GM18907 (cell line): ENCODE data around the gene OBSCN.
"Not testable (repeated sequence)": the region's sequence is repeated elsewhere in the genome, so short reads cannot be mapped to it uniquely, and the experiment has no call there.

Experiments
- ATAC-seq: cut with Tn5 transposase; IDR thresholded peaks from one replicate; pipeline ENCODE4 v1.9.1; 2021; ENCODE audit warnings: mild to moderate bottlenecking, moderate library complexity; ENCODE audit not compliant: unreplicated experiment

OBSCN gene

GRCh38 chr1:228256626-228257375 is 49.0 kb downstream of the OBSCN start:
- ATAC-seq, result no peak

DNA sequence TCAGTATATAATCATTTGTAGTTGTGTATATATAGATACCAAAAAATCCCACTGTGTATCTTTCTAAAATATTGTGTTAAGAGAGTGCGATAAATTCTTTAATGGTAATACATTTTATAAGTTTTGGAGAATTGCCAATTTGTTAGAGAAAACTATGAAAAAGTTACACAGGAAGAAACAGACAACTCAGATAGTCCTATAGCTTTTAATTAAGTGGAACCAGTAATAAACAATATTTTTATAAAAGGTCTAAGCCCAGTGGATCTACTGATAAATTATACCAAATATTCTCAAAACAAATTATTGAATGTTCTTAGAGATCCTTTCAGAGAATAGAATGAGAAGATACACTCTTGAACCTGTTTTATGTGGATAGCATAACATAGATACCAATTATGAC is 50.6 kb downstream of the OBSCN start:
- no peak for ATAC-seq

GRCh38 chr1:228259368-228259894 is 51.6 kb downstream of the OBSCN start:
- ATAC-seq, result no peak

DNA sequence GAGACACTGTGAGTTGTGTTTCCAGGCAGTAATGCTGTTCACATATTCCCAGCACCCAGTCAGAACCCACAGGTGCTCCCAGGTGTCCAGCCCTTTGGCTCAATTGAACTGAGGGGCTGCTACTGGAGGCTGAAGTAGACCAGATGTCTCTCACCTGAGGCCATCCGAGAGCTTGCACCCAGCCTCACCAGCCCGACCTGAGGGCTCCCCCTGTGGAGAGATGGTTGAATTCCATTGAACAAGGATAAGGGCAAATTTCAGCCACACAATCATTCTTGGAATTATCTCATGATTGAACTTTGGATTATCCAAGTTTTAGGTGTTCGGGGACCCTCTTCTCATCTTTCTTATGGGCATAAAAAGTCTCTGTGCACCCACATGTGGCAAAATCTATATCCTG is 52.1 kb downstream of the OBSCN start:
- ATAC-seq, result no peak

DNA sequence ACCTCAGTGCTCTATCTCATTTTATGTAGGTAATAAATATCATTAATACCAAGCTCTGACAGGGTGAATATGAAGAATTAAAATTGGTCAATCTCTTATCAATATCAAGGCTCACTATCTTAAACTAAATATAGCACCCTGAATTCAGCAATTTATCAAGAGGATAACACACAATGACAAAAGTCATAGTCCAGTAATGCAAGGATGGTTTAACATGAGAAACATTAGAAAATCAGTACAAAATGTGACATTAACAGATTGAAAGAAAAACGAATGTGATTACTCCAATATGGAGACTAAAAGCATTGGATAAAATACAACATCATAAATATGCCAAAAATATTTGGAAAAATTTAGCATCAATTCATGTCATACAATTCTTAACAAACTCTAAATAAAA is 53.9 kb downstream of the OBSCN start:
- ATAC-seq, result no peak

DNA sequence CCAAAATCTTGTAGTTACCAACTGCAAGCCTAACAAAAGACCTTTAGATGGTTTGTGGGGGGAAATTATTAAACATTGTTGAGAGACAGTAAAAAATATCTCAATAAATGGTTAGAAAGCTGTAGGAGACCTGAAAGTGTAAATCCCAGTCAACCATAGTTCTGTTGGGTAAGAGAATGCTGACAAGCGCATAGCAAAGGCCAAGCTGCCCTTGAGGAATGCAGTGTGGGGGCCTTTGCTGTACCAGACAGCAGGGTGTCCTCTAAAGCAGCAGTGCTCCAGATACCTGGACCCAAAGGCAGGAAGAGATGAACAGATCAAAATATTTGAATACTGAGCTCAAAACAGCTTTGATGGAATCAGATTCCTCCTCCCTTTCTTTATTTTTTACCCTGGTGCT is 54.6 kb downstream of the OBSCN start:
- no peak for ATAC-seq

- no peak for ATAC-seq
Measured at GRCh38 chr1:228263636-228264035, 55.8 kb downstream of the OBSCN start.

DNA sequence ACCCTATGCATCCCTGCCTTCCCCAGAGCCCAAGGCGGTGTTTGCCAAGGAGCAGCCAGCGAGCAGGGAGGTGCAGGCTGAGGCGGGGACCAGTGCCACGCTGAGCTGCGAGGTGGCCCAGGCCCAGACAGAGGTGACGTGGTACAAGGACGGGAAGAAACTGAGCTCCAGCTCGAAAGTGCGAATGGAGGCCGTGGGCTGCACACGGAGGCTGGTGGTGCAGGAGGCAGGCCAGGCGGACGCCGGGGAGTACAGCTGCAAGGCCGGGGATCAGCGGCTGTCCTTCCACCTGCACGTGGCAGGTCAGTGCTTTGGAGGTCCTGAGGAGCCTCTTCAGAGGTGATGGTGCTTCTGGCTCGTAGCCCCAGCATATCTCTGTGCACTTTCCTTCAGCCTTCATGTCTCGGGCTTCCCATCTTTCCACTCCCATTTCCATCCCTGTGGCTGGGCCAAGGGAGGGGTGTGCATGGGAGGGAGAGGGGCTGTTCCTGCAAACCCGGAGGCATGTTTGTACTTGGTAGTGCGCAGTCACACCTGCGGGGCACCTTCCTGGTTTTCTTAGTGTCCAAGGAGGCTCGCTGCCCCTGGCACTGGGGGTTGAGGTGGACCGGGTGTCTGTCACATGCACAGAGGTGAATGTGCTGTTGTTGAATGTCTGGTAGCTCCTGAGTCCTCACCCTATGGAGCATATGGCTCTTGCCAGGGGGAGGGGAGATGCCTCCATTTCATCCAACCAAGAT is 56.4 kb downstream of the OBSCN start:
- no peak for ATAC-seq

GRCh38 chr1:228265167-228265566 is 57.3 kb downstream of the OBSCN start:
- no peak for ATAC-seq

- no peak for ATAC-seq
Measured at GRCh38 chr1:228267962-228268880, 60.4 kb downstream of the OBSCN start.

GRCh38 chr1:228268881-228269265 is 61.0 kb downstream of the OBSCN start:
- ATAC-seq, result no peak

DNA sequence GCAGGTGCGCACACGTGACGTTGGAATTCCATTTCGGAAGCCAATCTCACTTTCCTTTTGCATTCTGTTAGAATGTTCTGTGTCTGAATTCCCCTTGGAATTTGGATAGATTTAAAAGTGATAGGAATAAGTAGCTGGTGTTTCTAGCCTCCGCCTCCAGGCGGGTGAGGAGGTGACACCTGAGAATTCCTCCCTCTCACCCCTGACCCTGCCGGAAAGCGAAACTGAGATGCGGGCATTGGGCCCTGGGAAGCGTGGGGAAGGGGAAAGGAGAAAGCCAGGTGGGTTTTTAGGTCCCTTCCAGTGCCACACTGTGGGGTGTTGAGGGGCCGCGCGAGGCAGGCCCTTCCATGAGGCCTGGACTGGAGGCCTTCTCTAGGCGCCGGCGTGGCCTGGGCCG is 61.6 kb downstream of the OBSCN start:
- not testable (repeated sequence) for ATAC-seq

GRCh38 chr1:228270032-228270431 is 62.2 kb downstream of the OBSCN start:
- ATAC-seq, result no peak

DNA sequence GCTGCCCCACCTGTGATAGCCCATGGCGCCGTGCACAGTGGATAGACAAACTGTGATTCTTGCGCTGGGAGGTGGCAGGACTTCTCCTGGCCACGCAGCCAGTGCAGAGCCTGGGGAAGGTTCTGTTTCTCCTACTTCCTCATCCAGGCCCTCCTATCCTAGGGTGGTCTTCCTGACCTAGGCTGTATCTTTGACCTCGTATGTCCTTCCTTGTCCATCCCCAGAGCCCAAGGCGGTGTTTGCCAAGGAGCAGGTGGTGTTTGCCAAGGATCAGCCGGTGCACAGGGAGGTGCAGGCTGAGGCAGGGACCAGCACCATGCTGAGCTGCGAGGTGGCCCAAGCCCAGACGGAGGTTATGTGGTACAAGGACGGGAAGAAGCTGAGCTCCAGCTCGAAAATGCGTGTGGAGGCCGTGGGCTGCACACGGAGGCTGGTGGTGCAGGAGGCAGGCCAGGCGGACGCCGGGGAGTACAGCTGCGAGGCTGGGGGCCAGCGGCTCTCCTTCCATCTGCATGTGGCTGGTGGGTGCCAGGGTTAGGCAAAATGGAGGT is 63.9 kb downstream of the OBSCN start:
- no peak for ATAC-seq

- no peak for ATAC-seq
Measured at GRCh38 chr1:228272331-228272791, 64.5 kb downstream of the OBSCN start.

GRCh38 chr1:228272831-228273571 is 65.2 kb downstream of the OBSCN start:
- no peak for ATAC-seq

- ATAC-seq, result no peak
Measured at GRCh38 chr1:228273720-228274451, 66.0 kb downstream of the OBSCN start.

GRCh38 chr1:228274452-228275178 is 66.8 kb downstream of the OBSCN start:
- ATAC-seq, result no peak

DNA sequence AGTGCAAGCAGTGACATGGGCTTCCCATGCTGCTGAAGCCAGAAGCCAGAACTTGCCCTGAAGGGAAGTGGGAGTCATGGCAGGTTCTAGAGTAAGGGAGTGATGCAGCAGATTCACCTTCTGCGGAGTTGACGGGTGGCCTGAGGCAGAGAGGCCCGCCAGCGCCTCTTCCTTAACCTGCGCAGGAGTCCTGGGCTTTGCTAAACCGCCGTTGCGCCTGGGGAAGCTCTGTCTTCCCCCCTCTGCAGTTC is 67.3 kb downstream of the OBSCN start:
- ATAC-seq, result no peak
